Glomerular endothelial cell (primary cell): ENCODE results near the gene DGKB. TPM values are rescaled to one million over a fixed set of nuclear protein-coding genes. Genes with fewer than 3 reads are reported as not detected.
A peak's percentile ranks its signal among the peaks of the same experiment; 100 is the strongest.

Experiments used
- DNase-seq: peaks from one replicate; pipeline ENCODE4 v3.0.0-alpha.2; 2011; ENCODE audit warnings: low read depth, low spot score; ENCODE audit errors: extremely low read depth
- total RNA-seq: library from RNA; depleted of rRNA; stranded (reverse); fragments of >200 nt; gene quantifications from 2 replicates; pipeline ENCODE4 v1.2.3, GENCODE V29; 2015

Gene DGKB
- total RNA-seq, 1 donor from 2014 or later, result 0.29 TPM

- DNase-seq, result no peak
These were observed 140.0 kb downstream of the DGKB start for GRCh38 chr7:14762561-14762960.

- DNase-seq, result no peak
These were observed 140.8 kb downstream of the DGKB start for GRCh38 chr7:14761510-14762296.

DNA sequence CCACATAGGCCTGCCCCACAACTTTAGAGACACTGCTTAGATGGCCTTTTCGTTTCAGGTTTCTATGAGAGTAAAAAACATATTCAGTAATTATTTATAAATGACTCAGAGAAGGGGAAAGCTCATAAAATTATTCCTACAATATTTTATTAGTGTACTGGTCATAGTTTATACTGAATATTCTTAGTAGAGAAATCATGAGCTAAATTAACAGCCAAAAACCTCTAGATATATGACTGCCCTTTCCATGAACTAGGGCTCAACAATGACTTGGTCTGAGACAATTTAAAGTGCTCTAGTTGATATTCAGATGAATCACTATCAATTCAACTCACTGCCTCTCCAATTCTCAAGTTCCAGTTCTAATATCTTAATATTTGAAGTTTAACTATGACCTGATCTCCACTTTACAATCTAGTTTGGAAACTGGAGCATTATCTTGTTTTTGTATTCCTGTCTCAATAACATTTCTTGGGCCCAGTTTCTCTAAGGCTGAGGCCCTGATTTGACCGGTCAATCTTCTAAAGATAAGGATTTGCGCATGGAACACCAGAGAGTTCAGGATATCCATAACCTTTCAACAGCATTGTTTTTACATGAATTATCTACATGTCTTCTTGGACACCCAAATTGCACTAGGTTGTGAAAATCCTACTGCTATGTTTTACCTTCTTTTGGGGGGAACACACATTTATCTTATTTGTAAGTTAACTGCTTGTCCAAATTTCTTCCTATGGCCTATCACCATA lies 141.6 kb downstream of the DGKB start:
- no peak for DNase-seq

DNA sequence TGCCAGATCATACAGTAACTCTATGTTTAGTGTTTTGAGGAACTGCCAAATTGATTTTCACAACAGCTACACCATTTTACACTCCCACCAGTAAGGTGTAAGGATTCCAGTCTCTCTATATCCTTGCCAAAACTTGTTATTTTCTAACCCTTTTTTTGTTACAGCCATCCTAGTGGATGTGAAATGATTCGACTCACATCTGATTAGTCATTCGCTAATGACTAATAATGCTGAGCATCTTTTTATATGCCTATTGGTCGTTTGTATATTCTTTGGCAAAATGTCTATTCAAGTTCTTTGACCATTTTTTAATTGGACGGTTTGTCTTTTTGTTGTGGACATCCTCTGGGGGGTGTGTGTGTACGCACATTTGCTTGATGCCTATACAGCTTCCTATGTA lies 142.8 kb downstream of the DGKB start:
- no peak for DNase-seq

DNA sequence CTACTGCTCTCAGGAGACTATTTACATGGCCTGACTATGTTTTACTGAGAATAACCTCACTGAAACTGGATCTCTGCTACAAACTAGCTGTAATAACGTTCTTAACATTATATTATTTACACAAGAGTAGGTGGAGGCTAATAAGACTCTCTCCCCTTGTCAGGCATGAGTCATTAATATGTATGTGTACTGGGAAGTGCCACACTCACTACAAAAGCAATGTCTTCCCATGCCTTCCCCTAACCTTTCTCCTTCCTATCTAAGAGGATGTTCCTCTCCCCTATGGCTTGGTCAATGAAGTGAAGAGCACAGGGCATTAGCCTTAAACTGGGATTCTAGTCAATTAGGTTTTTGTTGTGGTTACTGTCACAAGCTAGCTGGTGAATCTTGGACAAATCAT lies 147.9 kb downstream of the DGKB start:
- no peak for DNase-seq

DNA sequence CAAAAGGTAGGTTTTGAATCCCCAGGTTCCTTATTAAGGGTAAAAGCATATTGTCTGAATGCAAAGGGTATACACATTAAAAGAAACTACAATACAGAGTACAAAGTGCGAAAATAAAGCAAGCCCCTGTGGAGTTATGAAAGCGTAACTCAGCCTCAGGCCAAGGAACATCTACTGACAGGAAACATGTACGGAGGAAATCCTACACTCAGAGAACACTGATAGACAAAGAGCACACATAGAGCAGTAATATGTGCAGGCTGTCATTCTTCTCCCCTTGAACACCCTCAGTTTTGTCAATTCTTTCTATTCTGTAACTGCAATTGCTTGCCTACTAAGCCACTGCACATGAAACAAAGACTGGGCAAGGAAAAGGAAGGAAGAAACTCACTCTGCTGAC lies 150.2 kb downstream of the DGKB start:
- no peak for DNase-seq

GRCh38 chr7:14751461-14751860 lies 151.1 kb downstream of the DGKB start:
- no peak for DNase-seq

DNA sequence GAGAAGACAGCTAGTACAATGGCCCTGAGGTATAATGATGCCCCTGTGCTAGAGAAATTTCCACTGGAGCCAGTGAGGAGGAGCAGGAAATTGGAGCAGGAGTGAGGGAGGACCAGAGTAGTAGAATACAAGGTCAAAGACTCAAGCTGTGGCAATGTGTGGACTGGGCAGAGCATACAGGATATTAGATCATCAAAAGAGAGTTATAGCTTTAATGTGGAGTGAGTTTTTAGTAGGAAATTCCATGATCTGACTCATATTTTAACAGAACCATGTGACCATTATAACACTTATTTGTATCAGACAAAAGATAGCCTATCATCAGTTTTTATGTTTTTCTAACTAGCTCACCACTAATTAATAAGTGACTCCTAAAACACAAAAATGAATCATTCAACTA lies 154.1 kb downstream of the DGKB start:
- peak; percentile 85 for DNase-seq

DNA sequence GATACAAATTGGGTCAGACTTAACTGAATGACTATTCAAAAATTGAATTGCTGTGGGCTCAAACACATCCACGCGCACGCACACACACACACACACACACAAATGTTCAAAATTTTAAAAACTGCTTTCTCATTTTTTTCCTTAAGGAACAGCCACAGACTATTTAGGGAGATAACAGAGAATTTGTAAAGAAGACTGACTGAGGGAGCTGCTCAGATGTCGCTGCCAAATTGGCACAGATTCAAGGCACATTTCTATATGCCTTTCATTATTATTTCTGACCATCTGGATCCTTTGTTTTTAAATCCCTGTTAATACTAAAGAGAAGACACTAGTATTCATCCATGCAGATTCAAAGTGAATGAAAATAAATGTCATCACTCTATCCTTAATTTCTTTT lies 154.8 kb downstream of the DGKB start:
- DNase-seq, result no peak

GRCh38 chr7:14745076-14745475 lies 157.5 kb downstream of the DGKB start:
- DNase-seq, result no peak

DNA sequence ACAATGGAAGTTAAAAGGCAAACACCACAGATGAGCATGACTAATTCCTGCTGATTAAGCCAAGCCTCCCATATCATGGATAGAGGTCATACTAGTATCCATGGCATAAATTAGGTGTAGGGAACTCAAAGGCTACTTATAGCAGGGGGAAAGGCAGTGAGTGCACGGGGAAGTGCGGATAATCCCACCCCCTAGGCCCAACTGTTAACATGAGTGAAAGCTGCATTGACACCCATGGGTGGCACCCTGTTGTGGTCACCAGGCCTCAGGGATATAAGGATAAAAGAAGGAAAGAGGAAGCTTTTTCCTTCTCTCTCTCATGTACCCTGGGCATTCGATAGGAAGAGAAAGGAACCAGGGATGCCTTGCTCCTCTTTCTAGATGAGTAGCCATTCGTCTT lies 161.9 kb downstream of the DGKB start:
- DNase-seq, result no peak

DNA sequence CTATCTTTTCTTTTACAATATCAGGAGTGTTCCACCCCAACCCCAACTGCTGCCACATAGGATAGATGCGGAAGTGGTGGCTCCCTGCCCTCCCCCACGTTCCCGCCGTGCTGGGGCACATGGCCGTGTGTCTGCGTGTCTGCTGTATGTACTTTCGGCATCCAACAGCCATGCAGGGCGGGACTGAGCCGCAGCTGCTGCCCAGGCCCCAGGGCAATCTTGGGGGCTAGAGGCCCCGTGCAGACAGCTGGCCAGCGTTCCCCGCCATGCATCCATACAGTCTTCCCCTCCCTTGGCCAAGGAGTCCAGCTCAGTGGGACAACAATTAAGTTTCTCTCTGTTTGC lies 162.7 kb downstream of the DGKB start:
- DNase-seq, result no peak

- DNase-seq, result no peak
These were observed 163.2 kb downstream of the DGKB start for GRCh38 chr7:14739168-14739840.

- DNase-seq, result no peak
These were observed 164.5 kb downstream of the DGKB start for GRCh38 chr7:14738086-14738485.

GRCh38 chr7:14734839-14735321 lies 167.7 kb downstream of the DGKB start:
- no peak for DNase-seq

GRCh38 chr7:14720785-14721184 lies 181.8 kb downstream of the DGKB start:
- no peak for DNase-seq

- peak; percentile 22 for DNase-seq
These were observed 184.7 kb downstream of the DGKB start for GRCh38 chr7:14717816-14718215.

DNA sequence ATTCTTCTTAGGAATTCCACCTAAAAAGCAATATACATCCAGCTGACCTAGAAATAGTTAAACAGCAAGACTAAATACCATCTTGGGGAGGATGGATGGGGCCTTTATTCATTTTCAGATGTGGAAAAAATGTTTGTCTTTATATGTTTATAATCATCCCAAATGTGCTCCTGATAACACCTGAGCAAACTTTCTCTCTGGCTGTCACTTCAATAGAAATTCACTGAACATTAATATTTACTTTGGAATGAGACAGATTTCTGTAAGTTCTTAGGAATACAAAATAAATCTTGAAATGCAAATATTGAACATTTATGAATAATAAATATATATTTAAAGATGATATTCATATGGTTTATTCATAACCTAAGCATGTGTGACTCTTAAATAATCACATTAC lies 185.4 kb downstream of the DGKB start:
- no peak for DNase-seq

DNA sequence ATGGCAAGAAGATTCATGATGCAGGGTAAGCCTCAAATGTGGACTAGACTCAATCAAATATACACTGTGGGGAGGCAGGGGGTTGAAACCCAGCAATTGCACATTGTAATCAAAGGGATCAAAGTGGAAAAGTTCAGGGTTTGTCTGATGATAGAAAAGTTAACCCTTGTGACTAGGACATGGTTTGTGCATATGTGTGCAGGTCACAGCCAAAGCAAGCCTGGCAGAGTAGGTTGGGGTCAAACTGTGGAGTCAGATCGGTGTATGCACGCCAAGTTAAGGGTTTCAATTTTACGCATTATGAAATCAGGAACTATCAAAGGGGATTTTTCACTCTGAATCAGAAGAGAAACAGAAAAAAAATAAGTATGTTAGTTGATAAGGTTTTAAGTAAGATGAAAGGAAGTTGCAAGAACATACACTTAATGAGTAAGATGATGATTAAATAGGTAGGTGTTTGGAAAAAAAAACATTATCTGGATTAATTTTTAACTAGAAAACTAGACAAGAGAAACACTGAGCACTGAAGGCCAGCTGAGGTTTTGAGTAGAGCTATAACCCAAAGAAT lies 188.3 kb downstream of the DGKB start:
- no peak for DNase-seq

DNA sequence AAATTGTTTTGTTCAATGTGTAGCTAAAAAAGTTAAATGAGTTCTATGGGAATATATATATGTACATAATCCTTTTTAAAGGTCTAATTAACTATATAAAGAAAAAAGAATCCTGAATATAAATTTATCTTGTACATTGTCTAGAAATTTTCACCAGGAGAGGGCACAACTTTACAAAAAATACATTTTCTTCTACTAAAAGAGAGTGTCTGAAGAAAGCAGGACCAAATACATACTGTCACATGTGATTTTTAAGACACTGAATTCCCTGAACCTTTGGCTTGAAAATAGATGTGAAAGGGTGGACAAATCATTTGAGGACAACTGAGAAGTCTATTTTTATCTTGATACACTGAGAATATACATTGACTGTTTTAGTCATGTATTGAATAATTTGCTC lies 204.3 kb downstream of the DGKB start:
- DNase-seq, result no peak

GRCh38 chr7:14697684-14698083 lies 204.9 kb downstream of the DGKB start:
- DNase-seq, result no peak
